Activated naive CD4-positive, alpha-beta T cell treated with anti-CD3 and anti-CD28 coated beads for 36 hours (primary cell): ENCODE data around the gene HMCN1. TPM values are rescaled to one million over a fixed set of nuclear protein-coding genes. Genes with fewer than 3 reads are reported as not detected.
A peak's percentile ranks its signal among the peaks of the same experiment; 100 is the strongest.

Experiments
- CTCF ChIA-PET: fragments of 350-600 bp; sonication (Branson Sonifier 250); formaldehyde crosslinking; loops from one replicate; lab custom pipeline; 2021; ENCODE audit warnings: antibody characterized with exemption; lab: Charles Lee
- DNase-seq: peaks from one replicate; pipeline ENCODE4 v3.0.0-alpha.2; 2020
- H3K27ac Mint-ChIP-seq: one replicate; pipeline ENCODE4 v1.8.0; 2021; ENCODE audit warnings: mild to moderate bottlenecking, mixed read lengths
- H3K27me3 Mint-ChIP-seq: one replicate; pipeline ENCODE4 v1.8.0; 2021; ENCODE audit warnings: low read depth, mixed read lengths
- H3K36me3 Mint-ChIP-seq: one replicate; pipeline ENCODE4 v1.8.0; 2021; ENCODE audit warnings: low read depth, mixed read lengths
- H3K4me1 Mint-ChIP-seq: one replicate; pipeline ENCODE4 v1.8.0; 2021; ENCODE audit warnings: low read depth, mixed read lengths
- H3K4me3 Mint-ChIP-seq: one replicate; pipeline ENCODE4 v1.8.0; 2021; ENCODE audit warnings: mild to moderate bottlenecking, moderate library complexity, mixed read lengths
- H3K9me3 Mint-ChIP-seq: one replicate; pipeline ENCODE4 v1.8.0; 2021; ENCODE audit warnings: mixed read lengths
- intact Hi-C: fragments of 100-400 bp; cut with micrococcal nuclease; formaldehyde crosslinking; loops from one replicate; pipeline ENCODE4 v1.15.1; 2023
- total RNA-seq, 2 experiments: library from RNA; stranded (reverse); gene quantifications; one replicate each; pipeline ENCODE4 v1.2.3, GENCODE V29; 2021

HMCN1 gene
- total RNA-seq, 2 experiments from 2014 or later: 0.12 TPM; not detected in 1

DNA sequence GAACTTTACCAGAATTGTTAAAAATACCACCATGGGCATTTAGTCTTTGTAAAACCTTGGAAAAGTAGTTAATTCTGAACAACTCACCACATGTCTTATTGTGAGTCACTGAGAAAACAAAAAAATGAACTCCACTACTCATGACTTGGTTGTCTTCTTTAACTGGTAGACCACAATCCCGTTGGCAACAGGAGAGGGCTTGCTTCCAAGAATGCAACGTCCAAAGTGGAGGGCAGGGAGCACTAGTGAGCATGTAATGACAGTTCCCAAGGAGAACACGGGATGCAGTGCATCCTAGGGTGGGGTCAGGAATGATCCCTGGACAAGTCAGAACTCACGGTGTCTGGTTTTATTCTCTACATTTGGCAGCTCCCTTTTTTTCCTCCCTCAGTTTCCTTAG is 15.2 kb upstream of the HMCN1 start:
- no peaks in the 10 kb centered on the region for H3K4me1 Mint-ChIP-seq
- H3K27ac Mint-ChIP-seq: no peak overlapping the region
- H3K27me3 Mint-ChIP-seq: peaks cover 13% of the 10 kb centered on the region
- no peak overlapping the region for H3K4me3 Mint-ChIP-seq
- no peaks in the 10 kb centered on the region for H3K9me3 Mint-ChIP-seq
- CTCF ChIA-PET: interaction anchor here (1.5 kb wide), 1 partner anchor 80 kb away, joined by 4 read pairs; no protein-coding TSS in a partner anchor
- DNase-seq: no peak
- no peaks in the 10 kb centered on the region for H3K36me3 Mint-ChIP-seq
- intact Hi-C loops: no loop called here

DNA sequence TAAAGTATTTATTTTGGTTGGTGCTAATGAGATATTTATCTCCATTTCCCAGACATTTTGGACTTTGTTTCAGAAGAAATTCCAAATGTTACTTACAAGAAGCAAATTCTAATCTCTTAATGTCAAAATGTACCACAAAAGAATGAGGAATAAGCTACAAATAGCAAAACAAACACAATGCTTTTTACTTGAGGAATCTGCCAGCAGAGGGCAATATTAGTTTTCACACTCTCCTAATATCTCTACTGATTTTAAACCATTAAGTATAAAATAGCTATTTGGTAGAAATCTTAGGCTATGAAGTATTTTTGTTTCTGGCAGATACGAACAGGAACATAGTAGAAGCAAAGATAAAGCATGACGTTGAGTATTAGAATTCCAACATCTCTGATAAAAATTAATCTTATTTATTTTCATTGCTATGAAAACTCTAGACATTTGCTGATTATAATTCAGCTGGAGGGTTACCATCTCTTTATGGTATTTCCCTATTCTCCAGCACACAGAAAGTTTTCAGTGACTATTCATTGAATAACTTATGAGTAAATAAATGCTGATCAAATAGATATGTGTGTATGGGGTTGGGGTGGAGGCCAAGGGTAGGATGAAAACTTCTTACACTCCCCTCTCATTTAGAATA is 13.4 kb upstream of the HMCN1 start:
- peaks cover 8% of the 10 kb centered on the region for H3K27me3 Mint-ChIP-seq
- no peaks in the 10 kb centered on the region for H3K36me3 Mint-ChIP-seq
- no peak overlapping the region for H3K4me3 Mint-ChIP-seq
- H3K4me1 Mint-ChIP-seq: no peaks in the 10 kb centered on the region
- intact Hi-C loops: loop anchor here (1.0 to 10.0 kb wide), 3 partner anchors 92 to 604 kb away; no protein-coding TSS in a partner anchor
- no peak for DNase-seq
- H3K9me3 Mint-ChIP-seq: no peaks in the 10 kb centered on the region
- no peak overlapping the region for H3K27ac Mint-ChIP-seq
- CTCF ChIA-PET: interaction anchor here (0.6 to 1.9 kb wide), 10 partner anchors 9 to 493 kb away, joined by 3 to 9 read pairs (median 3); partner anchors contain the start of gene HMCN1

GRCh38 chr1:185721553-185721952 is 12.6 kb upstream of the HMCN1 start:
- Mint-ChIP-seq H3K9me3 (no peaks in the 10 kb centered on the region), H3K4me3 (no peak overlapping the region), H3K4me1 (no peaks in the 10 kb centered on the region), H3K27ac (no peak overlapping the region), H3K27me3 (peaks cover 5% of the 10 kb centered on the region), H3K36me3 (no peaks in the 10 kb centered on the region)
- DNase-seq: no peak
- CTCF ChIA-PET: interaction anchor here (1.0 kb wide), 1 partner anchor 13 kb away, joined by 3 read pairs; the partner anchor contains the start of gene HMCN1
- intact Hi-C loops: loop anchor here (5.0 to 10.0 kb wide), 2 partner anchors 91 to 603 kb away; no protein-coding TSS in a partner anchor

GRCh38 chr1:185722098-185722497 is 12.1 kb upstream of the HMCN1 start:
- Mint-ChIP-seq H3K36me3 (no peaks in the 10 kb centered on the region), H3K4me3 (no peak overlapping the region), H3K9me3 (no peaks in the 10 kb centered on the region), H3K27ac (no peak overlapping the region), H3K27me3 (peaks cover 6% of the 10 kb centered on the region), H3K4me1 (no peaks in the 10 kb centered on the region)
- intact Hi-C loops: loop anchor here (5.0 to 10.0 kb wide), 2 partner anchors 90 to 603 kb away; no protein-coding TSS in a partner anchor
- CTCF ChIA-PET: no interaction called here
- no peak for DNase-seq

GRCh38 chr1:185727726-185728125 is 6.5 kb upstream of the HMCN1 start:
- H3K27ac Mint-ChIP-seq: no peak overlapping the region
- H3K36me3 Mint-ChIP-seq: no peaks in the 10 kb centered on the region
- peaks cover 15% of the 10 kb centered on the region for H3K9me3 Mint-ChIP-seq
- CTCF ChIA-PET: interaction anchor here (1.1 kb wide), 1 partner anchor 47 kb away, joined by 3 read pairs; no protein-coding TSS in a partner anchor
- no peak for DNase-seq
- H3K4me1 Mint-ChIP-seq: no peaks in the 10 kb centered on the region
- intact Hi-C loops: loop anchor here (10.0 kb wide), 1 partner anchor 597 kb away; no protein-coding TSS in a partner anchor
- no peak overlapping the region for H3K4me3 Mint-ChIP-seq
- peaks cover 16% of the 10 kb centered on the region for H3K27me3 Mint-ChIP-seq

- peaks cover 45% of the 10 kb centered on the region for H3K27me3 Mint-ChIP-seq
- CTCF ChIA-PET: no interaction called here
- intact Hi-C loops: no loop called here
- peaks cover 19% of the 10 kb centered on the region for H3K4me1 Mint-ChIP-seq
- H3K4me3 Mint-ChIP-seq: no peak overlapping the region
- no peak for DNase-seq
- no peak overlapping the region for H3K27ac Mint-ChIP-seq
- peaks cover 15% of the 10 kb centered on the region for H3K9me3 Mint-ChIP-seq
- H3K36me3 Mint-ChIP-seq: no peaks in the 10 kb centered on the region
Observed at GRCh38 chr1:185731446-185731845, 2.7 kb upstream of the HMCN1 start.

GRCh38 chr1:185732951-185733350 is 1.2 kb upstream of the HMCN1 start:
- no peak overlapping the region for H3K27ac Mint-ChIP-seq
- peaks cover 19% of the 10 kb centered on the region for H3K4me1 Mint-ChIP-seq
- no peaks in the 10 kb centered on the region for H3K36me3 Mint-ChIP-seq
- CTCF ChIA-PET: interaction anchor here (1.2 to 1.6 kb wide), 2 partner anchors 12 kb away, joined by 4 to 6 read pairs; no protein-coding TSS in a partner anchor
- peaks cover 45% of the 10 kb centered on the region for H3K27me3 Mint-ChIP-seq
- peaks cover 15% of the 10 kb centered on the region for H3K9me3 Mint-ChIP-seq
- intact Hi-C loops: no loop called here
- no peak overlapping the region for H3K4me3 Mint-ChIP-seq
- no peak for DNase-seq

GRCh38 chr1:185734929-185735700 is 924 bp downstream of the HMCN1 start:
- Mint-ChIP-seq H3K9me3 (peaks cover 17% of the 10 kb centered on the region), H3K27me3 (peaks cover 54% of the 10 kb centered on the region), H3K4me3 (peak overlapping the region; percentile 31), H3K4me1 (peaks cover 19% of the 10 kb centered on the region), H3K27ac (no peak overlapping the region), H3K36me3 (no peaks in the 10 kb centered on the region)
- CTCF ChIA-PET: interaction anchor here (0.6 to 1.5 kb wide), 3 partner anchors 11 to 1057 kb away, joined by 3 to 5 read pairs (median 3); no protein-coding TSS in a partner anchor
- no peak for DNase-seq
- intact Hi-C loops: no loop called here

DNA sequence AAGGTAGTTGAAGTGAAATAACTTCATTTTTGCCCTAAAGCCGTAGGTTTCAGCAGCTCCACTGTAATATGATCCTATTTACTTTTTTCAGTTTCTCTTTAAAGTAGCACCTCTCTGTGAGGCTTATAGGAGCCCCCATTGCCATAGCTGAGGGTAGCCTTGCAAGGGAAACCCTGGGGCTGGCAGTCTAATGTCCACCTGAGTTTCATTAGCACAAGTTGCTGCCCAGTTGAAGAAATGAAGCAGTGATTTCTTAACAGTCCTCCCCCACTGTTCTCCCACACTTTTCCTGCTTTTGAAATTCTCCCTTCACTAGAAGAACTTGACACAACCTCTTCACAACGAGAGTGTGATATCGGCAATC is 1.5 kb downstream of the HMCN1 start:
- H3K9me3 Mint-ChIP-seq: peaks cover 18% of the 10 kb centered on the region
- H3K4me1 Mint-ChIP-seq: peaks cover 19% of the 10 kb centered on the region
- H3K27ac Mint-ChIP-seq: no peak overlapping the region
- no peaks in the 10 kb centered on the region for H3K36me3 Mint-ChIP-seq
- CTCF ChIA-PET: interaction anchor here (0.6 kb wide), 1 partner anchor 1056 kb away, joined by 3 read pairs; no protein-coding TSS in a partner anchor
- peaks cover 57% of the 10 kb centered on the region for H3K27me3 Mint-ChIP-seq
- intact Hi-C loops: no loop called here
- DNase-seq: no peak
- H3K4me3 Mint-ChIP-seq: no peak overlapping the region

DNA sequence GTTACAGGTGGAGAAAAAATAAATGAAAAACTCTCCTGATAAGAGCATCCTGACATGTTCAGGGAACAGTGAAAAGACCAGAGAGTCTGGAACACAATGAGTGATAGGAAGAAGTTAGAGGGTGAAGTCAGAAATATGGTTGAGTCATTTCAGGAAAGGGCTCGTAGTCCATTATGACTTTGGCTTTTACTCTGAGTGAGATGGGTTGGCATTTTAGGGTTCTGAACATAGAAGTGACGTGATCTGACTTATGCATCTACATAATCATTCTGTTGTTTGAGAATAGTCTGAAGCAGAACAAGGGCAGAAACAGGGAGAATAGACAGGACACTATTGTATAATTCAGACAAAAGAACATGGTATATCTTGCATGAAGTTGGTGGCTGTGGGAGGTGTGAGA is 5.8 kb downstream of the HMCN1 start:
- H3K4me1 Mint-ChIP-seq: peaks cover 6% of the 10 kb centered on the region
- H3K27me3 Mint-ChIP-seq: peaks cover 31% of the 10 kb centered on the region
- CTCF ChIA-PET: no interaction called here
- intact Hi-C loops: no loop called here
- H3K27ac Mint-ChIP-seq: no peak overlapping the region
- no peak for DNase-seq
- H3K36me3 Mint-ChIP-seq: no peaks in the 10 kb centered on the region
- H3K9me3 Mint-ChIP-seq: peaks cover 12% of the 10 kb centered on the region
- H3K4me3 Mint-ChIP-seq: no peak overlapping the region

DNA sequence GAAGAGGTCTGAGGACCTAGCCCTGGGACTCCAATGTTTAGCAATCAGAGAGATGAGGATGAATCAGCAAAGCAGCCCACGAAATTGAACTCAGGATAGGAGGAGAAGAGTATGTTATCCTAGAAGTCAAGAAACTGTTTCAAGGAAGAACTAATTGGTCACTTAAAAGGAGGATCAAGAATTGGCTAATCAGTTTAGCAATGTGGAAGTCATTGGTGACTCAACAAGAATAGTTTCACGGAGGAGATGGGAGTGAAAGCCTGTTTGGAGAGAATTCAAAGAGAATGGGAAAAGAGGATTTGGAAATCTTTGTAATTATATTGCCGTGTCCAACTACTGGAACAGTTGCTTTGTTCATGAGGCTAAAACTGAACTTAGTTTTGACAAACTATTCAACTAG is 7.4 kb downstream of the HMCN1 start:
- intact Hi-C loops: no loop called here
- Mint-ChIP-seq H3K9me3 (peaks cover 12% of the 10 kb centered on the region), H3K4me3 (no peak overlapping the region), H3K27ac (no peak overlapping the region), H3K27me3 (peaks cover 21% of the 10 kb centered on the region), H3K4me1 (no peaks in the 10 kb centered on the region), H3K36me3 (no peaks in the 10 kb centered on the region)
- no peak for DNase-seq
- CTCF ChIA-PET: no interaction called here

DNA sequence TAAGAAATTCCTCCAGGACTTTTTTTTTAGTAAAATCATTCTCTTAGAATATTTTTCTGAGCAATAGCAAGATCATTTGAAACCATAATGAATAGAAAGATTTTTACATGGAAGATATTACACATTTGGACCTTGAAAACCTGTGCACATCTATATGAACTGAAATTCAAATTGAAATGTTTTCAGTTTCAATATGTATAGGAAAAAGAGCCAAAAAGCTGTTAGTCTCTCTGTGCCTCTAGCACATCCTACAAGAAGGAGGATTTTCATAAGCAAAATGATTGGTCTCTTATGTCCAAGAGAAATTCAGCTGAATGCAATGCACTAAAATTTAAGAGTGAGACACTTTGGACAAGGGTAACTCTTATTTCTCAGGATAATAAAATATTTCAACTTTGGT is 8.2 kb downstream of the HMCN1 start:
- Mint-ChIP-seq H3K27ac (no peak overlapping the region), H3K27me3 (peaks cover 21% of the 10 kb centered on the region), H3K36me3 (no peaks in the 10 kb centered on the region), H3K9me3 (peaks cover 12% of the 10 kb centered on the region), H3K4me3 (no peak overlapping the region), H3K4me1 (no peaks in the 10 kb centered on the region)
- no peak for DNase-seq
- intact Hi-C loops: no loop called here
- CTCF ChIA-PET: no interaction called here
